ENCODE measurements around the gene CHST11. TPM values are rescaled to one million over a fixed set of nuclear protein-coding genes. Genes with fewer than 3 reads are reported as not detected.

CHST11 gene
- polyA plus RNA-seq, 1 donor (not counting 4 experiments of a cell fraction or from before 2014, with no cell fraction given), result 11.9 TPM

GRCh38 chr12:104712477-104712876 is 255.7 kb downstream of the CHST11 start:
- no peak for TF ChIP-seq EZH2 (IDR thresholded peaks at IDR 0.05; ENCODE audit: low read length)
- no peak for TF ChIP-seq CTCF (optimal IDR thresholded peaks at IDR 0.05 in 1 of 3, IDR thresholded peaks at IDR 0.05 in 1 of 3, conservative IDR thresholded peaks at IDR 0.05 in 1 of 3; ENCODE audit: extremely low read depth in 1 of 3, insufficient read depth in 2 of 3, low read length in 3 of 3)
- Histone ChIP-seq H3K27ac (ENCODE audit: control insufficient read depth, insufficient read depth, low read length) (no peak overlapping the region), H3K4me1 (ENCODE audit: control insufficient read depth, extremely low read depth, insufficient read depth, low read length) (no peaks in the 10 kb centered on the region), H4K20me1 (ENCODE audit: control insufficient read depth, extremely low read depth, insufficient read depth, low read length) (no peaks in the 10 kb centered on the region), H3K9ac (ENCODE audit: control insufficient read depth, extremely low read depth, insufficient read depth, low read length) (no peak overlapping the region), H3K27me3 (ENCODE audit: control insufficient read depth, extremely low read depth, insufficient read depth, low read length) (no peaks in the 10 kb centered on the region), H2AFZ (ENCODE audit: control insufficient read depth, low read length) (no peak overlapping the region), H3K4me2 (ENCODE audit: control insufficient read depth, extremely low read depth, insufficient read depth, low read depth, low read length) (no peak overlapping the region), H3K36me3 (ENCODE audit: control insufficient read depth in 2 of 2, extremely low read depth in 1 of 2, insufficient read depth in 2 of 2, low read length in 2 of 2) (no peaks in the 10 kb centered on the region), H3K9me1 (ENCODE audit: control insufficient read depth, extremely low read depth, insufficient read depth, low read length) (peaks cover 3% of the 10 kb centered on the region), H3K79me2 (ENCODE audit: control insufficient read depth, insufficient read depth, low read length) (peaks cover 2% of the 10 kb centered on the region), H3K9me3 (ENCODE audit: control insufficient read depth, low read depth, low read length) (no peaks in the 10 kb centered on the region), H3K4me3 (ENCODE audit: control insufficient read depth in 2 of 3, extremely low read depth in 1 of 3, insufficient read depth in 2 of 3, low read depth in 1 of 3, low read length in 3 of 3) (no peak overlapping the region)
- dilution Hi-C loops (cut with MboI; ENCODE audit: extremely low pct_ligation_motif_present, low sequenced_read_pairs), result no loop called here
- DNase-seq (ENCODE audit: low read depth, low spot score) (no peak), FAIRE-seq (no peak)

GRCh38 chr12:104712968-104713367 is 256.2 kb downstream of the CHST11 start:
- TF ChIP-seq CTCF (optimal IDR thresholded peaks at IDR 0.05 in 1 of 3, IDR thresholded peaks at IDR 0.05 in 1 of 3, conservative IDR thresholded peaks at IDR 0.05 in 1 of 3; ENCODE audit: extremely low read depth in 1 of 3, insufficient read depth in 2 of 3, low read length in 3 of 3) (no peak), EZH2 (IDR thresholded peaks at IDR 0.05; ENCODE audit: low read length) (no peak)
- Histone ChIP-seq H3K27me3 (ENCODE audit: control insufficient read depth, extremely low read depth, insufficient read depth, low read length) (no peaks in the 10 kb centered on the region), H3K4me1 (ENCODE audit: control insufficient read depth, extremely low read depth, insufficient read depth, low read length) (no peaks in the 10 kb centered on the region), H3K9me3 (ENCODE audit: control insufficient read depth, low read depth, low read length) (no peaks in the 10 kb centered on the region), H3K27ac (ENCODE audit: control insufficient read depth, insufficient read depth, low read length) (no peak overlapping the region), H3K79me2 (ENCODE audit: control insufficient read depth, insufficient read depth, low read length) (peaks cover 2% of the 10 kb centered on the region), H3K9ac (ENCODE audit: control insufficient read depth, extremely low read depth, insufficient read depth, low read length) (no peak overlapping the region), H3K9me1 (ENCODE audit: control insufficient read depth, extremely low read depth, insufficient read depth, low read length) (peaks cover 3% of the 10 kb centered on the region), H4K20me1 (ENCODE audit: control insufficient read depth, extremely low read depth, insufficient read depth, low read length) (no peaks in the 10 kb centered on the region), H3K4me3 (ENCODE audit: control insufficient read depth in 2 of 3, extremely low read depth in 1 of 3, insufficient read depth in 2 of 3, low read depth in 1 of 3, low read length in 3 of 3) (no peak overlapping the region), H3K4me2 (ENCODE audit: control insufficient read depth, extremely low read depth, insufficient read depth, low read depth, low read length) (no peak overlapping the region), H2AFZ (ENCODE audit: control insufficient read depth, low read length) (no peak overlapping the region), H3K36me3 (ENCODE audit: control insufficient read depth in 2 of 2, extremely low read depth in 1 of 2, insufficient read depth in 2 of 2, low read length in 2 of 2) (no peaks in the 10 kb centered on the region)
- FAIRE-seq (no peak), DNase-seq (ENCODE audit: low read depth, low spot score) (no peak)
- dilution Hi-C loops (cut with MboI; ENCODE audit: extremely low pct_ligation_motif_present, low sequenced_read_pairs), result no loop called here
